Astrocyte of the spinal cord (primary cell): ENCODE data around the gene ENAM.
"Not testable (repeated sequence)": the region's sequence is repeated elsewhere in the genome, so short reads cannot be mapped to it uniquely, and the experiment has no call there.

Experiments used
- DNase-seq: peaks from one replicate; pipeline ENCODE4 v3.0.0; 2011; ENCODE audit warnings: low read depth, low spot score
- H3K4me3 ChIP-seq: 2 replicates; pipeline ENCODE4 v1.5.1; 2011; ENCODE audit warnings: low read depth, mild to moderate bottlenecking, low read length, moderate library complexity
- CTCF ChIP-seq: IDR thresholded peaks from 2 replicates; pipeline ENCODE4 v1.5.1; 2012; ENCODE audit warnings: low read depth, mild to moderate bottlenecking, low read length, inconsistent platforms
- in situ Hi-C: cut with HindIII; loops from 2 replicates; pipeline ENCODE4 v1.10.0; 2017; ENCODE audit warnings: low sequenced_read_pairs

The ENAM gene

GRCh38 chr4:70660106-70660505 is 31.6 kb downstream of the ENAM start:
- no peak overlapping the region for H3K4me3 ChIP-seq
- in situ Hi-C loops: no loop called here
- TF ChIP-seq CTCF: no peak
- no peak for DNase-seq

- in situ Hi-C loops, H3K4me3 ChIP-seq, DNase-seq: not testable (repeated sequence)
Measured at GRCh38 chr4:70661309-70661922, 32.9 kb downstream of the ENAM start.

- DNase-seq: peak; percentile 16
- no peak within 1 kb of the TSS for H3K4me3 ChIP-seq
Measured at GRCh38 chr4:70666369-70666768, 37.8 kb downstream of the ENAM start, which contains the start of gene JCHAIN. Gene JCHAIN (minus strand): TSS chr4:70666508. CDS start chr4:70666490, 18 bp downstream.

GRCh38 chr4:70667740-70668535 is 39.4 kb downstream of the ENAM start:
- no peak for DNase-seq
- no peak overlapping the region for H3K4me3 ChIP-seq
- TF ChIP-seq CTCF: no peak
- in situ Hi-C loops: no loop called here

More at GRCh38 chr4:70666369-70666768, 37.8 kb downstream of the ENAM start, which contains the start of gene JCHAIN:
- TF ChIP-seq CTCF: no peak
- in situ Hi-C loops: no loop called here

- in situ Hi-C loops: no loop called here
- no peak for TF ChIP-seq CTCF
- no peak overlapping the region for H3K4me3 ChIP-seq
- DNase-seq: peak; percentile 35
Measured at GRCh38 chr4:70670332-70671014, 41.9 kb downstream of the ENAM start.

- no peak for DNase-seq
- TF ChIP-seq CTCF: no peak
- in situ Hi-C loops: no loop called here
- no peak overlapping the region for H3K4me3 ChIP-seq
Measured at GRCh38 chr4:70671091-70671490, 42.5 kb downstream of the ENAM start.
